HG03175 (cell line): ENCODE data around the gene GSG1L.
"Not testable (repeated sequence)": the region's sequence is repeated elsewhere in the genome, so short reads cannot be mapped to it uniquely, and the experiment has no call there.

Source experiments
- ATAC-seq: cut with Tn5 transposase; IDR thresholded peaks from one replicate; pipeline ENCODE4 v1.9.1; 2021; ENCODE audit warnings: mild to moderate bottlenecking, moderate library complexity; ENCODE audit not compliant: unreplicated experiment

GSG1L gene

DNA sequence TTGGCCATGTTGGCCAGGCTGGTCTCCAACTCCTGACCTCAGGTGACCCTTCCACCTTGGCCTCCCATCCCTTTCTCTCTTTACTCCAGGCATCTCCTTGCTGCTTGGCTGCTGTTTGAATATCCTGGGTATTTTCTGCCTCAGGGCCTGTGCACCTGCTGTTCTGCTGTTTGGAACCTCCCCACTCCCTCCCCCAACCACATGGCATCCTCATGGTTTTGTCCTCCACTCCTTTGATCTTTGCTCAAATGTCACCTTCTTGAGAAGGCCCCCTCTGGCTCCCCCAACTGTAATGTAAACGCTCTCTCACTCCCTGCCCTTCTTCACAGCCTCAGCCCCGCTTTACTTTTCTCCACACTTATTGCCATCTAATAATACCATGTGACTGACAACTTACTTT lies 152.0 kb downstream of the GSG1L start:
- ATAC-seq, result no peak

DNA sequence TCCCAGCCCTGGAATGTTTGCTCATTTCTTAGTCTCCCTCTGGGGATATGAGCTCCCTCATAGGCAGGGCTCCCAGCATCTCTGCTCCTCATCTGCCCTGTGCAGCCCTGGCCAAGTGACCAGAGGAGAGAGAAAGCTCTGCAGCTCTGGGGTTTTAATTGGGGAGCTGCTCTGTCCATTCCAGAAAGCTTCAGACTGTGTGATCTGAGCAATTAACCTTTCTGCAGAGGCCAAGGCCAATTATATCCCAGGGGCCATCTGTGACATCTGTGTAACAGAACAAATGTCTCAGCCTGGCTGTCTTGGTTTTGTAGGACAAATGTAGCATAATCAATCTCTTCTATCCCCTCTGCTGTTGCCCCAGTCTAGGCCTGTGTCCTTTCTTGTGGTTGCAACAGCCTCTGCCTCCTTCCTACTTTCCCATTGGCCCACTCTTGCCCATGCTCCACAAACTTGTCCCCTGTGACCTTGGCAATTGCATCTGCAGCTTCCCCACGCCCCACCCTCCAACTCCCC lies 156.0 kb downstream of the GSG1L start:
- no peak for ATAC-seq

DNA sequence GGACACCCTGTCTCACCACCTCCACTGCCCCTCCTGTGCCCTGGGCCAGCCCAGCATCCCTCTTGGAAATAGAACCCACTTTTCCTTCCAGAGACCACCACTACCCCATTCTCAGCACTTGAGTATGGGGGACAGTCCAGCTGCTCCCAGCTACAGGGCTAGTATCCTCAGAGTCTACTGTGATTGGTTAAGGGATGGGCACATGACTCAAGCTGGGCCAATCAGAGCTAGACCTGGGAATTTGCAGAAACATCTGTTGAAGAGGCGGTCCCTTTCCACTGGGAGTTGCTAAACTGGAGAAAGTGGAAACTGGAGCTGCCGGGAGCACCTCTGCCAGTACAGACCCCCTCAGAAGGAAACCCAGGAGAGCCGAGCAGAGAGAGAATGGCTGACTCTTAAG lies 156.6 kb downstream of the GSG1L start:
- no peak for ATAC-seq

DNA sequence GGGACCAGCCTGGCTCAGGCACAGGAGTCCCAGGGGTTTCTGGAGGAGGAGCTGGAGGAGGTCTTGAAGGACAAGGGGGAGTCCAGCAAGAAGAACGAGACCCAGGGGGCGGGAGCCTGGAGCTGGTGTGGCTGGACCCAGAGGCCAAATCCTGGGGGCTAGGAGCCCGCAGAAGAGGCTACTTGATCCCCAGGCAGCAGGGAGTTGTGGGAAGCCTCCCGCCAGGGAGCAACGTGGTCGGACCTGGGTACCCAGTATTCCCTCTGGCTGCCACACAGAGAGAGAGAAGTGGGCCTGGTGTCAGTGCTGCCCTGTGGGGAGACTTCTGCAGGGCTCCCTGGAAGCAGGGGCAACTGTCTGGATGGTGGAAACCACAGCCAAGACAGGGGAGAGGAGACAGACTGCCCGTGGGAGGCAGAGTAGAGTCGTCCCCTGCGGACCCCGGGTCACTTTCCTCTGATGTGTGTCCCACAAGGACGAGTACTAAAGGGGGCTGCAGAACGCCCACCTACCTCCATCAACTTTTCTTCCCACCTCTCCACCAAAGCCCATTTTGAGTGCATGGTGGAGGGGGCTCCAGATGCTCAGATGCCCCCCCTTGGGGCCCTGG lies 160.4 kb downstream of the GSG1L start:
- ATAC-seq, result no peak

DNA sequence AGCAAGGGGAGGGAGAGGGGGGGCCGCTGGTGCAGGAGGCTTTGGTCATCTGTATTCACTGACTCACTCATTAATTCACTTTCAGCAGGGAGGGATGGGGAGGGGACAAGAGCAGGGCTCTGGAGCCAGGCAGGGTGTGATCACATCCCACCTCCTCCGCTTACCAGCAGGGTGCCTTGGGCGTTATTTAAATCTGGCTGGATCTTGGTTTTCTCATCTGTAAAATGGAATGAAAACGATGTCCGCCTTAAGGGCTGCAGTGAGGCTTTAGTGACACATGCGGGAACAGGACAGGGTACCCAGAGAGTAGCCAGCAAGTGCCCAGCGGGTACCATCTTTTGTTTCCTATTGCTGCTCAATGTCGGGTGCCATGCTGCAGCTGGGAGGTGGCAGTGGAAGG lies 161.0 kb downstream of the GSG1L start:
- ATAC-seq, result no peak

DNA sequence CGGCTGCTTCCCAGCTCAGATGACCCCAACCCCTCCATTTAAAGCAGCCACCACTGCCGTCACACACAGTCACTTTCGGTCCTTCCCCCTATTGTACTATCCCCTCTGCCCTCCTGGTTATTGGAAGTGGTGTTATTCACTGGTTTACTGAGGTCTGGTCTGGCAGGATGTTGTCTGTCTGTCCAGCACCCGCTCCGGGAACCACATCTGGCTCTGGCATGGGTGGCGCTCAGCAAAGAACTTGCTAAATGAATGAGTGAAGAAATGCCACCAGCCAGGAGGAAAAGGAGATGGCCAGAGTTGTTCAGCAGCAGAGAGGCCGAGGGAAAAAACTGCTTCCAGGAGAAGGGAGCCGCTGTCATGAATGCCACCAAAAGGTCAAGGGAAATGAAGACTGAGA lies 161.6 kb downstream of the GSG1L start:
- ATAC-seq, result no peak

DNA sequence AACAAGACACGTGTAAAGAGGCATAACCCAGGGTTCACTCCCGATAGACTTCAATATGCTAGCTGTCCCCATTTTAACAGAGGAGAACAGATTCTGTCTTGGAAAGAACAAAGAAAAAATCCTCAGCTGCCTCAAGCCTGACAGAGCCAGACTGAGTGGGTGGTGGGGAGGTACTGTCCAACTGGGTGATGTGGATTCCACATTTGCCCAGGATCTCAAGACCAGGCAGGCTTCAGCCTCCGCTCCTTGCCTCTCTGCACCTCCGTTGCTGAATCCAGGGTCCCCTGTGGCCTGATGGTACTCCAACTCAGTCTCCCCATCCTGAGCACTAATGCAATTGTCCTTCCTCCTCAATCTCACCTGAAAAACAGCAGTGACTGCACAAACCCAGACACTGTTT lies 163.8 kb downstream of the GSG1L start:
- ATAC-seq, result no peak

DNA sequence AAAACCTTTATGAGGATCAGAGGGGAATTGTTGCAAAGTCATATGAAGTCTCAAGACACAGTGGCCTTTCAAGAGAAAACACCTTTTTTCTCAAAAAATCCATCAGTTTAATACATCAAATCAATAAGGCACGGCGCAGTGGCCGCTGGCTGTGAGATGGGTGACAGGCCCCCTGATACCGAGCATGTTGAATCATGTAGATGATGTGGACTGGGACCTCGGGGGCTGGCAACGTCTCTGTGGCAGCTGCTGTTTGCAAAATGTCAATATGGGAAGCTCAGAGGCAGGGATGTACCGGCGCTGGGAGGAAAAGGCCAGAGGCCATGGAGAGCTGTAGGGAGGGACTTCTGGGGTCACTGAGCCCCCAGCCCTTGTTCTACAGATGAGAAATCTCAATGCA lies 169.1 kb downstream of the GSG1L start:
- ATAC-seq, result no peak

DNA sequence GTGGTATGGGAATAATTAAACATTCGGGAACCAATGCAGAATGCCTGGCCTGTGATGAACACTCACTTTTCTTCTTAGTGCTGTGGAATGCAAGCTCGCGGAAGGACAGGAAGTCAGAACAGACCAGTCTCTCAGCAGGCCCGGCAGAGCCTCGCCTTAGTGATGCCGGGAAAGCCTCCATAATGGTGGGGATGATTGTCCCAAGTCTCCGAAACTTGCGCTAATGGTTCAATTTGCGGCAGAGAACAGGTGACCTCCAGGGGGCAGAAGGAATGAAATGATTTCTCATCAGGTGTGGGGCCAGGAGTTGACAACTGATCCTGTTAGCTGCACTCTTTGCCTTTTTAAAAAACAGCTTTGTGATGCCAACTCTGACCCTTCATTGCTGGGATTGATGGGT lies 170.6 kb downstream of the GSG1L start:
- ATAC-seq, result no peak

DNA sequence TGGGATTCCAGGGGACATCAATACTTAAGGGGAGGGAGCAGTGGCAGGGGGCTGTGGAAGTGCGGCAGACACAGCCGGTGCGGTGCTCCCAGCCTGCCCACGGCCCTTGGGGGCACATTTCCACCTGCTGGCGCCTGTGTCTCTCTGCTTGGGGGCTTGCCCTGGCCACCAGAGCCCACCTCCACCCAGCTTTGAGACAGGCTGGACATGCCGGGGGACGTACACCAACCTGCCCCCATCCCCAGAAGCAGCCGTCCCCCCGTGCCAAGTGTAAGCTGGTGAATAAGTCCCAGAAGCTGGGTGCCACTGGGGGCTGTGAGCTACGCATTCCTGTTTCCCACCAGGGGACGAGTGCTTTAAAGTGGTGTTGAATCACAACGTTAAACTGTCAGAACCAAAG lies 172.6 kb downstream of the GSG1L start:
- no peak for ATAC-seq

DNA sequence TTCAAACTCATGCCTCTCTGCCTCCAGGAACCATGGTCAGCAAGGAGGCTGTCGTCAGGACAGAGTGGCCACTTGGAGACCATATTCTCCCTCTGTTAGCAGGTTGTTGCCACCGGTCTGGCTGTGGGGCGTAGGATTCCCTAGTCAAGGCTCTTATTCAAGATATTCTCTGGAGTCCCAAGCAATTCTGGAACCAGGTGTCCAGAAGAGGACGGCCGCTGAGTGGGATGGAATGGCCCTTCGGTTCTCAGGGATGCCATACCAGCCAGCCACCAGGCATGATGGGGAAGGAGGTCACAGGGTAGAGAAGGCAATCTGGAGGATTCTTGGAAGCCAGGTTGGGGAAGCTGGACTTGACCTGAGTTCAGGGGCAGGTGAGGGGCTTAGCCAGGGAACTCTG lies 173.5 kb downstream of the GSG1L start:
- no peak for ATAC-seq

DNA sequence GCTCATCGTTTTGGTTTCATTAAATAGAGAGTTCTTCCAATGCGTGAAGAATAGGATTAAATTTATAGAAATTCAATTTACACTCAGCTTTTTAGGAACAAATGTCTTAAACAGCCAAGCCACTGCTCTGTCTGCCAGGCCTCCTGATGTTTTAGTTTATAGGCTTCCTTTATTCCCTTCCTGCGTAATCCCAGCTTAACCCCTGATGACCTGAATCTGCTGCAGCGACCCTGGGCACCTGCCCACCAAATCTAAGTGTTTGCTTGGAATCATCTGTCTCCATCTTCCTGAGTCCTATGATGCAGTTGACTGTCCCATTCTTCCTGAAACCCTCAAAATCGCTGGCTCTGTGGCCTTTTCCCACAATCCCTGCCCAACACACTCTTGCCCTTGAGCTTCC lies 179.9 kb downstream of the GSG1L start:
- ATAC-seq, result no peak

DNA sequence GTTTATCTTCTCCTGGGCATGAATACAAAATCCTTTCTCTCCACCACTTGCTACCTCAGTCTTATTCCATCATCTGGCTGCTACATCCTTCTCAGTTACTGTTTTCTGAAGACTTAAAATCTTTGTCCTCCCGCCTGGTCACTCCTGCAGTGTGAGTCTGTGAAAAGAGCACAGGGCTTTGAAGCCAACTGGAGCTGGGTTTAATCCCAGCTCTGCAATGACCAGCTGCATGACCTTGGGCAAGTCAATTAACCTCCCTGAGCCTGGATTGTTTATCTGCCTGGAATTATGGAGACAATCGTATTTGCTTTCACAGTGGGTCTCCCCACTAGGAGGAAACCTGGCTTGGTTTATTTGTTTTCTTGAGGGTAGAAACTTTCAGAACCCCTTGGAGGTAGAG lies 183.2 kb downstream of the GSG1L start:
- no peak for ATAC-seq

DNA sequence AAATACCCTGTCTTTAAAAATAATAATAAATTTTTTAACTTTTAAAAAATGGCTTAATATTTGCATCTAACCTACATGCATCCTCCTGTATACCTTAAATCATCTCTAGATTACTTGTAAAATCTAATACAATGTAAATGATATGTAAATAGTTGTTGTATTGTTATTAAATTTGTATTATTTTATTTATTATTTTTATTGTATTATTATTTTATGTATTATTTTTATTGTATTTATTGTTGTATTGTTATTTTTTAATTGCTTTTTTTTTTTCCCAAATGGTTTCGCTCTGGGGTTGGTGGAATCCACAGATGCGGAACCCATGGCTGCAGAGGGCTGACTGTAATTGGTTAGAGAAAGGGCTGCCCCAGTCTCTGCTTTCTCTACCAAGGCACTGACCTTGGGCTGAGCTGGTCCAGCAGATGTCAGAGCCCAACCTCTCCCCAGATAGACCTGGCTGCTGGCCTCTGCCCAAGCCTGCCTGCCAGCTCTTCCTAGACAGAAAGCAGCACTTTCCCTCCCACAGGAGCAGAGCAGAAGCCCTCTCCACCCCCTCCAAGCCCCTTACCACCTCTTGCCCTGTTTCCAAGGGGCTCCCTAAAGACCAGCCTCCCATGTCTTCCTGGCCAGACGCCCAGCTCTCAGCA lies 183.8 kb downstream of the GSG1L start:
- no peak for ATAC-seq

DNA sequence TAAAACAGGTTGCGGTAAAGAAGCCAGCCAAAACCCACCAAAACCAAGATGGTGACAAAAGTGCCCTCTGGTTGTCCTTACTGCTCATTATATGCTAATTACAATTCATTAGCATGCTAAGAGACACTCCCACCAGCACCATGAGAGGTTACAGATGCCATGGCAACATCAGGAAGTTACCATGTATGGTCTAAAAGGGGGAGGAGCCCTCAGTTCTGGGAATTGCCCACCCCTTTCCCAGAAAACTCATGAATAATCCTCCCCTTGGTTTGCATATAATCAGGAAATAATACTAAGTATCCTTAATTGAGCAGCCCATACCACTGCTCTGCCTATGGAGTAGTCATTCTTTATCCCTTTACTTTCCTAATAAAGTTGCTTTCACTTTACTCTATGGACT lies 190.9 kb downstream of the GSG1L start:
- not testable (repeated sequence) for ATAC-seq

DNA sequence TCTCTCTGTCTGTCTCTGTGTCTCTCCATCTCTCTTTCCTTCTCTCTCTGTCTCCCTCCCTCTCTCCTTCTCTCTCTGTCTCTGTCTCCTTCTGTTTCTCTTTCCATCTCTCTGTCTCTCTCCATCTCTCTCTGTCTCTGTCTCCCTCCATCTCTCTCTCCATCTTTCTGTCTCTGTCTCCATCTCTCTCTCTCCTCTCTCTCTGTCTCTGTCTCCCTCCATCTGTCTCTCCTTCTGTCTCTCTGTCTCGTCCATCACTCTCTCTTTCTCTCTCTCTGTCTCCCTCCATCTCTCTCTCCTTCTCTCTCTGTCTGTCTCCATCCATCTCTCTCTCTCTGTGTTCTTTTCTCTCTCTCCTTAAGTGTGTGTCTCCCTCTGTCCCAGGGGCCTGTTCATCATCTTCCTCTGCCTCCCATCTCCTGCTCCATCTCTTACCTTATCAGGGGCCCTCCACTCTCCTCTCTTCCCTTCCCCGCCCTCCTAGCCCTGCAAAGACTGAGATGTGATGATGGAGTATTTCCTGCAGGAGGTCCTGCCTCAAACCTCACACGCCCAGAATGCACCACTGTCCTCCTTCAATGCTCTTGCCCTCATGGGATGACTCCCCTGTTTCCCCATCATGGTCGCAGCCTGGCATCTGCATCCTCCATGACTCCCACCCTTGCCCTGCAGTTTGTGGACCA lies 193.3 kb downstream of the GSG1L start:
- ATAC-seq, result no peak

DNA sequence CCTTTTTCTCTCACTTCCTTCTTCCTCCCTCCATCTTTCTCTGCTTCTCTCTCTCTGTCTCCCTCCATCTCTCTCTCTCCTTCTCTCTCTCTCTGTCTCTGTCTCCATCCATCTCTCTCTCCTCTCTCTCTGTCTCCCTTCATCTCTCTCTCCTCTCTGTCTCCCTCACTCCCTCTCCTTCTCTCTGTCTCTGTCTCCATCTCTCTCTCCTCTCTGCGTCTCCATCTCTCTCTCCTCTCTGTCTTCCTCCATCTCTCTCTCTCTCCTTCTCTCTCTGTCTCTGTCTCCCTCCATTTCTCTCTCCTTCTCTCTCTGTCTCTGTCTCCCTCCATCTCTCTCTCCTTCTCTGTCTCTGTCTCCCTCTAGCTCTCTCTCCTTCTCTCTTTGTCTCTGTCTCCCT lies 194.1 kb downstream of the GSG1L start:
- ATAC-seq, result no peak

DNA sequence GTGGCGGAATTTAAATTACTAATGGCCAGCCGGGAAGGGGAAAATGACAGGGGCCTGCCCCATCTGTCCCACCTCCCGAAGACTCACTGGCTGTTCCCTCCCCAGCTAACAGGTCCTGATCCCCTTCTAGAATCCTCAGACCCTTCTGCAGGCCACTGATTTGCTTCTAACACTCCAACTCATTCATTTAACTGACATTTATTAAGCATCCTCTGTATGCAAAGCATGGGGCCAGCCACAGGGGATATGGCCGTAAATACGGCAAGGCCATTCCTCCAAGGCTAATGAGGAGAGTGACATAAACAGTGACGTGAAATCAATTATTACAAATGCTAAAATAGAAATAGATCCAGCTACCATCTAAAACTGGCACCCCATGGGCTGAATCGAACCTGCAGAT lies 195.3 kb downstream of the GSG1L start:
- no peak for ATAC-seq

DNA sequence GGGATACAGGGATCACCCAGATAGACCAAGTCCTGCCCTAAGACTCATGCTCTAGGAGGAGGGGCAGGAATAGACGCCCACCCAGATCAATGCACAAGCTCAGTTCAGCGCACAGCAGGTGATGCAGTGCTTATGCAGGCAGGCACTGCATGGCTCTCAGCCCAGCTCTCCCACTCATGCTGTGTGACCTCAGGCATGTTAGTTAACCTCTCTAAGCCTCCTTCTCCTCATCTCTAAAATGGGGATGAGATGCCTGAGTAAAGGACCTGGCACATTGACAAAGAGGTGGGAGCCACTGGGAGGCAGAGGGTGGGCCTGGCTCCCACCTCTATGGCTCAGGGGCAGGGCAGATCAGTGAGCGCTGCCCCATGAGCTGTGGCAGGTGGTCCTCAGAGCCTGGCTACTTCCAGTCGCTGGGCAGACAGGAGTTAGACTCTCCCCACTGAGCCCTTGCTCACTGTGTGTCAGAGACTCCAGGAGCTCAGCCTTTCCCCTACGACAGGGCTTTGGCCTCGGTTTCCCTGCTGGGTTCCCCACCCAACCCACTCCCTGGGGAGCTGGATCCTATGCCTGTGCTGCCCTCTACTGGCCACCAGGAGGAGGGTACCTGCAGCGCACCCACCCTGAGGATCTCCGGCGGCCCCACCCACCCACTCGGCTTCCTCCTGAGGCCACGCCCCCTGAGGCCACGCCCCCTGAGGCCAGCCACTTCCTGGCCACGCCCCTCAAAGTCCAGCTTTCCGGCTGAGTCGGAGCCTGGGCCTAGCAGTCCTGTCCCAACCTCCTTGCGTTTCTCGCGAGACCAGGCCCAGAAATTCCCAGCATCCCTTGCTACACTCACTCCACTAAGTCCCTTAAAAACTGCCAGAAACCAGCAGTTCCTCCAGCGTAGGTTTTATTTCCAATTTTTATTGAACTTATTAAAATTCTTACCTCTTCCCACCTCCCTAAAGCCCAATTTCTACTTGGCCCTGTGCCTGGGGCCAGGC lies 196.1 kb downstream of the GSG1L start:
- no peak for ATAC-seq

DNA sequence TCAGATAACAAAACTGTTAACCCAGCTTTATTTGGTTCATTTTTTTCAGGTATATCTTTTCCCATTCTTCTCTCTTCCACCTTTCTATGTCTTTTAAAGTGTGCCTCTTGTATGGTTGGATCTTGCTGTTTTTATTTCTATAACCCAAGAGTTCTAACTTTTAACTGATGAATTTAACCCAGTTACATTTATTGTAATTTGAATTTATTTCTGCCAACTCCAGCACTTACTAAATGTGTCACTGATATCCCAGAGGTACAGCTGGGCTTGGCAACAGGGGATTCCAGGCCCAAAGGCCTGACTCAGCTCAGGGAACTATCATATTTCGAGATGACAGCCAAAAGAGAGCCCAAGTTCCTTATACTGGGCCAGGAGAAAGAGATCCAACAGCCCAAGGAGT lies 200.1 kb downstream of the GSG1L start:
- no peak for ATAC-seq

DNA sequence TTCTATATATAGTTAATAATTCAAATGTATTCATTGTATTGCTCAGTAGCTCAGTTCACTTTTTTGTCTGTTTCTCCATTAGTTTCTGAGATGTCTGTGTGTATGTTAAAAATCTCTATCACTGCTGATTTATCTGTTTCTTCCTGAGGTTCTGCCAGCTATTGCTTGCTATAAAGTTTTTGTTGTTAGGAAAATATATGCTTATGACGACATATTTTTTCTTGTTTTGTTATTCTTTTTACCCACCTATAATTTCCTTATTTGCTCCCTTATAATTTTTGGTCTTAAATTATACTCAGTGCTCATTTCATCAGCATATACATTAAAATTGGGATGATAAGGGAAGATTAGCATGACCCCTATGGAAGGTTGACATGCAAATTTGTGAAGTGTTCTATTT lies 200.6 kb downstream of the GSG1L start:
- ATAC-seq, result no peak
